Measurements from ENCODE around the gene CBX5. TPM values are rescaled to one million over a fixed set of nuclear protein-coding genes. Genes with fewer than 3 reads are reported as not detected.
"Not testable (repeated sequence)": the region's sequence is repeated elsewhere in the genome, so short reads cannot be mapped to it uniquely, and the experiment has no call there.

CBX5 gene
- polyA plus RNA-seq (2013, experiment 1 of 2; ENCODE audit: insufficient read length): 45.6 TPM
- 52.0 TPM for polyA plus RNA-seq (2013, experiment 2 of 2; ENCODE audit: insufficient read length)

DNA sequence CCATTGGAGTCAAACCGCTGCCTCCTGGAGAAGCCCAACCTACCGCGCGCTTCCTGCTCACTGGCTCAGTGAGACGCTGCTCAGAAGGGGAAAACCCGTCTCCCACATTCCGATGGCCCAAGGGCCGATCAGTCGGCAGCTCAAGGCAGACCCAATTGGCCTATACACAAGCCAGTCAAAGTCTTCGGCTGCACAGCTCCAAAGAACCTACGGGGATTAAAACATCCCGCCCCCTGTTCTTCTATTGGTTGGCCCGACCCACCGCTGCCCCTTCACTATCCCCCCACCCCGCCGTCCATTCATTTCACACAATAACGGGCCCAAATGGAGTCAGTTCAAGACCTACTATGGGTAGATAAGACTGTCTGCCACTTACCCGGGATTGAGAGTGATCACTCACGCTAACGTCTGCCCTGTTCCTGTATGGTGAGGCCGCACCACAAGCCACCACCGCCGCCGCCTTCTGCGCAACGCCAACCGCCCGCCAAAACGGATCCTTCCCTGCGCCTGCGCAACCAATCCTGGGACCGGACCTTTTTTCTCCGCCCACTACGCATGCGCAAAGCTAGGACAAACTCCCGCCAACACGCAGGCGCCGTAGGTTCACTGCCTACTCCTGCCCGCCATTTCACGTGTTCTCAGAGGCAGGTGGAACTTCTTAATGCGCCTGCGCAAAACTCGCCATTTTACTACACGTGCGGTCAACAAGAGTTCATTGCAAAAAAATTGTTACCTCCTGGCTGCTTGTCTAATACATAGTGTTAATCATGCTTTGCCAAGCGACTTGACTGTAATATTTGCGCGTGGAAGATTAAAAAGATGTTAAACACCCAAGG, at the start of gene CBX5:
Gene CBX5 (minus strand): TSS at position 491 of the 836 bp plus-strand sequence. CDS start 22,472 bp downstream, outside the sequence.
- DNase-seq: peak; percentile 100

DNA sequence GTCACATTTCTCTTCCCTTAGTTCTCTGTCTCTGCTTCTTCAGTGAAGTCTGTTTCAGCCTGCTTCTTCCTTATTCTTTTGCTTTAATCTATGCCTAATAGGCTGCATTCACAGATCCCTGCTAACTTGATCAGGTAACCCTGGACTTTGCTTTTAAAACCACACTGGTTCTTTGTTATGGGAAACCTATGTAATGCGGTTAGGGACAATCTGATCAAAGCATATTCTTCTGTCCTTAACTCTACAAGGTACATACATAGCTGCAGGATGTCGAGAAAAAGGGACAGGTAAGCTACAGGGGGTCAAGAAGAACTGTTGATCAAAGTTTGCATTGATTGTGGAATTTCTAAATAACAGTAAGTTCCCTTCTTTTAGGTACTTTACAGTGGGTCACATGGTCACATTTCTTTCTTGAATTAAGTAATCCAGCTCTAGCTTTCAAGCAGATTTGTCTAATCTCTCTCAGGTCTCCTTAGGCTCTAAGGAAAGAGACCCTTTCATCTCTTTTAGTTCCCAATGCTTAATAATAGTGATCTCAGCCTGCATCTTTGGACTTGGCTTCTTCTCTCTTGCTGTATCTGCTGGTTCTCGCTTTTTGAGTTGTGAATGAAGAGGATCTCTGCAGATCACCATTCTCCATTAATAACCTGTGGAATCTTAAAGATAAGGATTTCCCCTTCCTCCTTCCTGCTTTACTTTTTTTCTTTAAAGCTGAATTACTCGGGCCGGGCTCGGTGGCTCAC, 48.8 kb upstream of the CBX5 start:
- DNase-seq: no peak

DNA sequence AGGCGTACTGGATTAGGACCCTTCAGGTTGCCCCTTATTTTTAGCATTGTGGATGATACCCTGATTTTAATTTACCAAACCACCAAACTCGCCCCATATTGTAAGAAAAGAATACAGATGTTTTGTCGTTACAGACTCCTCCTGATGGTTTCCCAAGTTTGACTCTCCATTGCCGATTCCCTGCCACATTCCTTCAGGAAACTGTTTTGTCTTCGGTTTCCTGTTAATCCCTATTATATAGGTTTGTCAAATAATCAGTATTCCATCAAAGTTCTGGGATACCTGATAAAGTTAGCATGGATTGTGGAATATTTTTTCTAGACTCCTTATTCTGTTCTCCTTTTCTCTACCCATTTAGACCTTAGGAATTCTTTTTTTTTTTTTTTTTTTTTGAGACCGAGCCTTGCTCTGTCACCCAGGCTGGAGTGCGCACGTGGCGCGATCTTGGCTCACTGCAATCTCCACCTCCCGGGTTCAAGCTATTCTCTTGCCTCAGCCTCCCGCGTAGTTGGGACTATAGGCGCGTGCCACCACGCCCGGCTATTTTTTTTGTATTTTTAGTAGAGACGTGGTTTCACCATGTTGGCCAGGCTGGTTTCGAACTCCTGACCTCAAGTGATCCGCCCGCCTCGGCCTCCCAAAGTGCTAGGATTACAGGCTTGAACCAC, 45.7 kb upstream of the CBX5 start:
- peak; percentile 41 for DNase-seq

DNA sequence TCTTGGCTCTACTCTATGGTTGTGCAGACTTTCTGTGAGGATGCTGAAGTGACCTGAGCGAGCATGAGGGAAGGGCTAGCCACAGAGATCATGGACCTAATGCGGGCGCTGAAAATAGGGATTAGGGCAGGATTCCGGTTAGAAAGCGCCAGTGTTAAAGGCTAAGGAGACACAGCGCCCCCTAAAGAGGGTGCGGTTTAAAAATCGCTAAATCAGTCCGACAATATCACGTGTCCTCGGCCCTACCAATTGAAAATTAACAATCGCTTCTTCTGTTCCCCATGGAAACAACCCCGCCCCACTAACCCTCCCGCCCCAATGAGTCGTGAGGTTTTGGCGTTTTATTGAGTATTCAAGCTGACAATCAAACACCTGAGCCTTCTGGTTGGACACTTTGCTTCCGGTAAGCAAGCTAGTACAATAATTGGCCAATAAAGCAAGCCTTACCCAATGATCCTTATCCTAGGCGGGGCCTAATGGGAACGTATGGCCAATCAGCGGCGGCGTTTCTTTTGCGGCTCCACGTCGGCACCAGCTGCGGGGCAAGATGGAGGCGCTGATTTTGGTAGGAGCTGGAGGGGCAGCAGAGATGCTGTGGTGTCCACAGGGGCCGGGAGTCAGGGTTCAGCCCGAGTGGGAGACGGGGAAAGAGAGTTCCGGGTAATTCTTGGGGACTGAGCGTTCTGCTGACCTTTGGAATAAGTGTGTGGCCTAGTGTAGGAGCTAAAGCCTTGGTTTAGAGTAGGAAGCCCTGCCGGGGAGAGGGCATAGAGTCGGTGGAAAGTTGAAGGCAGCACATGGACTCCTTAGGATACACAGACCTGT, 44.9 kb upstream of the CBX5 start, which contains the start of gene COPZ1:
Gene COPZ1 (plus strand): TSS at position 515 of the 825 bp plus-strand sequence. CDS start 33 bp downstream, at position 548.
- peak; percentile 100 for DNase-seq

DNA sequence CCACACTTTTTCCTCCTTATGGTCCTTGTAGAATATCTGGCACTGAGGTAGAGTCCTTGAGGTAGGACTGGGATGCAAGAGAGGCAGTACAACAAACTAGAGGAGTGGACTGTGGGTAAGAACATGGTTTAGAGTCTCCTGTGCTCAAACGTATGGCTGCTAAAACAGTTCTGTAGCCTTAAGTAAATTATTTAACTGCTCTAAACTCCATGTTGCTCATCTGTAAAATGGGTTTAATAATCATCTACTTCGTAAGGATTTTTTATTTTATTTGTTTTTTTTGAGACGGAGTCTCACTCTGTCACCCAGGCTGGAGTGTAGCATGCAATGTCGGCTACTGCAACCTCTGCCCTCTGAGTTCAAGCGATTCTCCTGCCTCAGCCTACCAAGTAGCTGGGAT, 41.4 kb upstream of the CBX5 start:
- DNase-seq: no peak

DNA sequence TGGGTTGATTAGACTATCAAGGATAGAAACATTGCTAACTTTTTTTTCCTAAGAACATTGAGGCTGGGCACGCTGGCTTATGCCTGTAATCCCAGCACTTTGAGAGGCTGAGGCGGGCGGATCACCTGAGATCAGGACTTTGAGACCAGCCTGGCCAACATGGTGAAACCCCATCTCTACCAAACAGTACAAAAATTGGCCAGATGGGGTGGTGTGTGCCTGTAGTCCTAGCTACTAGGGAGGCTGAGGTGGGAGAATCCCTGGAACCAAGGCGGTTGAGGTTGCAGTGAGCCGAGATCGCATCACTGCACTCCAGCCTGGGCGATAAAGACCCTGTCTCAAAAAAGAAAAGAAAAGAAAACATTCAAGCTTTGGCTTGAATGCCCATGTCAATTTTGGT, 32.4 kb upstream of the CBX5 start:
- DNase-seq: not testable (repeated sequence)

DNA sequence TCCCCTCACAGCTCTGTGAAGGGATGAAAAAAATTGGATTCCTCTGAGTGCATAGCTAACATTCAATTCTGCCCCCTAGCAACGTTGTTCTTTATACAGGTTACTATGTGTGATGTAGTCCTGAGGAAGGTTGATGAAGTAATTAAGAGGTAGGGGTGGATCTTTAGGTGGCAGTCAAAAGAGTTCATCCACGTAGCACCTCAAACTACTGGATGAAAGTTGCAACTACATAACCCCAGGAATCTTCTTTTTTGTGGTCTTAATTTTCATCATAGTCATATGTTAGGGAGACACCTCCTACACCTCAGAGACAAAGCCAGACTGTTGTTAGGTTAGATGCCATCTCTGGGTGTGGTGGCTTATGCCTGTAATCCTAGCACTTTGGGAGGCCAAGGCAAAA, 31.1 kb upstream of the CBX5 start:
- DNase-seq: no peak

DNA sequence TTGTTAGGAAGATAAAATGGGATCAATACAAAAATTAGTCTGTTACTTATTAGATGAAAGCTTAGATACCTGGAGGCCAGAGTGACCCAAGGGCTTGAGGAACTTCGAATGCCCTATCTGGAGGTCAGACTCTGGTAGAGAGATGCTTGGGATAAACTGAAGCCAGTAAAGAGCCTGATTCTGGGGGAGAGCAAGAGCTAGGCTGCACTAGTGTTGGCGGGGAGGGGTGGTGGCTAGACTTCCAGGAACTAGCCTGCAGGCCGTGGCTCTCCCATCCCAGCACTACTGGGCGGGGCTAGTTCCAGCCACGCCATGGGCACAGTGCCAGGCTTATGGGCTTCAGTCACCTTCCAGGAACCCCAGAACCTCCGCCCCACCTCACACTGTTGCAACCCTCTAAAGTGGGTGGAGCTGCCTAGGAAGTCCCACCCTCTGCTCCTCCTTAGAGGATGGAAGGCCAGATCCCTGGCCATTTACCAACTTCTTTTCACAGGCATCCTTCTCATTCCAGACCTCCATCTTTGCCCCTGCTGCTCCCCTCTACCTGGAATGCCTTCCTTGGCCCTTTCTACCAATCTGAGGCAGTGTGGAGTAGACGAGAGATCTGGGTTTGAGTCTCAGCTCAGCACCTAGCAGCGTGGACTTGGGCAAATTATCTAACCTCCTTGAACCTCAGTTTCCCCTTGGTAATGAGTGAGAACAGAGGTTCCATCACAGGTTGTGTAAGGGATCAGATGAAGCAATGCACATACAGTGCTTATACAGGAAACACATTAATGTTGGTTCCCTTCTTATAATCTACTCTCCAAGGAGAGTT, 27.2 kb upstream of the CBX5 start:
- DNase-seq: peak; percentile 25

DNA sequence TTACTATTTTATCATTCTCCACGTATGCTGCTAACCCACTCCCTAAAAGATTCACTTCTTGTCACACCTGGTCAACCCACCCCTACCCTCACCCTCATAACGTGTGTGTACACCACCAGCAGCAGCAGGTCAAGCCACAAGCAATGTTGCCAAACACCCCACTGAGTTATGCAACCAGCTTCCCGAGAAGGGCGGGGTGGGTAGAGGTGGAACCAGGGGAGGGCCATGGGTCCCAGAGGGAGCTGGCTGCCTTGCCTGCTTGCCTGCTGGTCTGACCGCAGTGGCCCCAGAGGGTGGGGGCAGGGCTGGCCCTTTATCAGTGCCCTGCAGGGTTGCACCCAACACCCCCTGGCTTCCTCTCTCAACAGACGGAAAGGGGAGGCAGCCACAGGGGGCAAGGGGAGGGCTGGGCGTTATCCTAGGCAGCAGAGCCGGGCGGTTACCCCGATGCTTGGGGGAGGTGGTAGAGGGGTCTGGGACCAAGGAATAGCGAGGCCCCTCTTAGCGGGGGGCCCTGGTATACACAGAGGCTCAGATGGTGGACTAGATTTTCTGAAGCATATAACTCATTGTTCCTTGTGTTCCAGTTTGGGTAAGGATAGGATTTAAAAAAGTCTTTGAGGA, 24.4 kb upstream of the CBX5 start:
- DNase-seq: peak; percentile 35

DNA sequence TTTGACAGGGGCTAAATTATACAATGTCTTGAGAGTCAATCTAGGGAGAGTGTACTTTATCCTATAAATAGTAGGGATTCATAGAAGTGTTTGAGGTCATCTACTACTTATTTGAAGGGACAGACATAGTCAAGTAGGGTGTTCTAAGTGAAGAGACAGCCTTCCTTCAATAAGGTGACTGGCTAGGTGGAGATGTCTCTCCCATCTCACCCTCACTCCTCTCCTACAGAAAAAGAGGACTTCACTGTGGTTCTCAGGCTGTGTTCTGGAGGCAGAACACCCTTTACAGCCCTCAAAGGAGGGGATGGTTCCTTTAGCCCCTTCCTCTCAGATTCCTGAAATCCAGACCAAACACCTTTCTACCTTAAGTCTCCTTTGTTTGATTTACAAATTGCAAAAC, 23.7 kb upstream of the CBX5 start:
- DNase-seq: no peak

DNA sequence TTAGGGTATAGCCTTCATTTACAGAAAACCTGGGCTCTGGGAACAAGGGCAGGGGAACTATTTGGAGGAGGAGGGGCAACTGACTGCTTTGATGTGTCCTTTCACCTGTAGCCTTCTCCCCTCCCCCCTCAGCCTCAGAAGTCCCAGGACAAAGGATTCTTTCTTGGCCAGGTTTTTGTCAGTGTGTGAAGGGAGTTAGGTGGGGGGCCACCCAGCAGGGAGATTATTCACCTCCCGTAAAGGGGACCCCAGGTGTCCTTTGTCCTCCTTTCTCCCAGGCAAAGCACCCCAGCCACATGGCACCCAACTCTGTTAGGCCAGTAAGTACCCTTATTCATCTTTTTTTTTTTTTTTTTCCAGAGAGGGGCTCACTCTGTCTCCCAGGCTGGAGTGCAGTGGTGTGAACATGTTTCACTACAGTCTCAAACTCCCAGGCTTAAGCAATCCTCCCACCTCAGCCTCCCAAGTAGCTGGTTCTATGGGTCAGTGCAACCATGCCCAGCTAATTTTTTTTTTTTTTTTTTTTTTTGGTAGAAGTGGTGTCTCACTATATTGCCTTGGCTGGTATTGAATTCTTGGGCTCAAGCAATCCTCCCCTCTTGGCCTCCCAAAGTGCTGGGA, 21.6 kb upstream of the CBX5 start:
- no peak for DNase-seq

DNA sequence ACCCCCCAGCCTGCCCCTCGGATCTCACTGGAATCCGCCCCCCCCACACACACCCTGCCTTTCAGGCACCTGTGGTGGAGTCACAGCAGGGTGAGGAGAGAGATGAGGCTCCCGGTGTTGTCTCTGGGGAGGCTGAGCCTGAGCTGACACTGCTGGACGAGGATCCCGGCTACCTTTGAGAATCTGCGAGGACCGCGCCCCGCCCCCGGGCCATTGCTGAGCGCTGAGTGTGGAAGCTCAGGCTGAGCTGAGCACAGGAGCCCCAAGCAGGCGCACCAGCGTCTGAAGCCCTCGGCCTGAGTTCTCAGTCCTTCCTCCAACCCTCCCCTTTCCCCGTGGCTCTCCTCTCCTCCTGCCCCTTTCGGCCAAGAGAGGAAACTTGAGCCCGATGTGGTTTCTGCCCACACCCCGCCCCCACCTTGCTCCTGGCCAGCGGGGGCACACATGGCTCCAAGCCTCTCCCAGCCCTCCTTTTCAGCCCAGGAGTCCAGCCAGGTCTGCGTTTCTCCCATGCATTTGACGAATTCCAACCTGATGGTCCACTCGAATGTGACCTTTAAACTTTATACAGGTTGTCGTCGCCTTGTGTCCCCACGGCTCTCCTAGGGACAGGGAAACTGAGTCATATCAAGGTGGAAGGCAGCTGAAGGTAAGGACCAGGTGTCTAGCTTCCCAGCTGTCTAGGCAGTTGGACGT, 21.0 kb upstream of the CBX5 start, which contains the start of gene NFE2:
Gene NFE2 (minus strand): TSS at position 284 of the 696 bp plus-strand sequence. CDS start 5,767 bp downstream, outside the sequence.
- peak; percentile 58 for DNase-seq

DNA sequence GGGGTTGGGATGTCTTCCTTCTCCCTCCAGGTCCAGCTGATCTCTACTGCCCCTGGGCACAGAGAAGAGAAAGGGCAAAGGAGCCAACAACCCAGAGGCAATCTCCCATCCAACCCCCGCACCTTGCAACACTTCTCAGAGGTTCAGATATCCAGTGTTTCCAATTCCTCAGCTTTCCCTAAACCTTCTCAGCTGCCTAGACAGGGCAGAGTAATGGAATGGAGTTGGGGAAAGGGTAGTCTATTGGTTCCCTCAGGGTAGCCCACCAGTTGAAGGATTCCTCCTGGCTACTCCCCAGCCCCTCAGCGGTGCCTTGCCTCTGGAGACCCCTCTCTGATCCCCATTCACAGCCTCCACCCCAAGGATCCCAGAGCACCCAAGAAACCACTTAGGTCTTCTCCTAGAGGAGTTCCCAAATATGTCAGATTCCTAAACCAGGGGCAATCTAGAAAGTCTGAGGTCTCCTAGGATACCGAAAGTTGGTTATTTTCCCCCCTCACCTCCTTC, 20.4 kb upstream of the CBX5 start:
- DNase-seq: no peak

DNA sequence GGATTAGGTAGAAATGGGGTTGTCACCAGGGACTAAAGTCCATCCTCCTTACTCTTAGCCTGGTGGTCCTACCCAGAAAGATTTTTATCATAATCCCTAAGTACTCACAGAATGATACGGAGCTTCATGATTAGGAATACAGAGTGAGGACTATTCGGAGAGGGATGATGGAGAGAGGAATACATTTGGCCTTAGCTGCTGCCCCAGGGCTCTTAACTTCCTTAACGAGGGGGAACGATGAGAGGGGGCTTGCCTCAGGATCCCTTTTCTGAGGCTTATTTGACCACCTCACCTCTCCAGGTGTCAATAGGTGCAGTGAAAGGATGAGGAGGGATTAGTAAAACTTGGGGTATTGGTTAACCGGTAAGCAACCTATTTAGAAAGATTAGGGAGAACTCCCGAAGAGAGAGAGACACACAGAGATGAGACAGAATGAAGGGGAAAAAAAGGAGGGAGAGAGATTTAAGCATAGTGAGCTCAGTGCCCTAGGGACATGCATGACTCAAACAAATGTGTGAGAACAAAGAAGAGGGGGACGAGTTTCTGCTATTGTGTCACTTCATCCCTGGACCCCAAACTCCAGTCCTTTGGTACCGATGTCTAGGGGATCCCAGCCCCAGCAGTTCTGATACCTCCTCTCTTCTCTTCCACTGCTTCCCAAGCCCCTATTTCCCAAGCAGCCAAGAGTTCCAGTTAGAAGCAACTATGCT, 19.7 kb upstream of the CBX5 start:
- peak; percentile 47 for DNase-seq

DNA sequence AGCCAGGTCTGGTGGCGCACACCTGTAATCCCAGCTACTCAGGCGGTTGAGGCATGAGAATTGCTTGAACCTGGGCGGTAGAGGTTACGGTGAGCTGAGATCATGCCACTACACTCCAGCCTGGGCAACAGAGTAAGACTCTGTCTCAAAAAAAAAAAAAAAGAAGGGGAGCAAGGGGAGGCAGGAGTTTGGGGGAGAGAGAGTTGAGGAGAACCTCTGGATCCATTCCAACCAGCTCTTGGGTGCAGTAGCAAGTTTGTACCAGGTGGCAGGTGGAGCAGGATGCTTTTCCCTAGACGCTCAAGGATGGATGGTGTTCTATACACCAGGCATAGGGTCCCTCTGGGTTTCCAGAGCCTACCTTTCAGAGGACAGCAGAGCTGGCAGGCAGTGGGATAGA, 19.0 kb upstream of the CBX5 start:
- DNase-seq: no peak

DNA sequence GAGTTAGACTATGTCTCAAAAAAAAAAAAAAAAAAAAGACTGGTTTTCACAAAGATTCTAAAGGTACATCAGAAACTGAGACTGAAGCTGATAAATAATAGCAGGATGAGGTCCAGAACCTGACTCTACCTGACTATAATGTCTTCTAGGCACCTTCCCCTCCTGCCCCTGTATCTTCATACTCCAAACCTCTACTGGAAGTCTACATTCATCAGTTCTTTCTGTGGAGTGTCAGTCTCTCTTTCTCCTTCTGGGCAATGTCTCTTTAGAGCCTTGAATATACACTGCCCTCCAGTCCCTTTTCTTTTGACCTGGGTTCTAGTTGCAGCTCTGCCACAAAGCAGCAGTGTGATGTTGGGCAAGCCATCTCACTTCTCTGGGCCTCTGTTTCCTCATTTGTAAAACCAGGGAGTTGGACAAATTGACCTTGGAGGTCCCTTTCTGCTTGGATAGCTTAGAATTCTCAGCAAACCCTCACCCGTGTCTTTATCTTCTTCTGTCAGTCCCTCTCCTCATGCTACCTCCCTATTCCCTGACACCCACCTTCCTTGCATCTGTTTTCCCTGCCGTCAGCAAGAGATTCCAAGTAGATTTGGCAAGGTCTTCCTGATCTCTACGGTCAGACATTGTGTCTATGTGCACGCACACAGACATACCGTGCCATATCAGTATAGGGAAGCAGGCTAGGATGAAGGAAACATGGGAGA, 16.6 kb upstream of the CBX5 start:
- DNase-seq: no peak

DNA sequence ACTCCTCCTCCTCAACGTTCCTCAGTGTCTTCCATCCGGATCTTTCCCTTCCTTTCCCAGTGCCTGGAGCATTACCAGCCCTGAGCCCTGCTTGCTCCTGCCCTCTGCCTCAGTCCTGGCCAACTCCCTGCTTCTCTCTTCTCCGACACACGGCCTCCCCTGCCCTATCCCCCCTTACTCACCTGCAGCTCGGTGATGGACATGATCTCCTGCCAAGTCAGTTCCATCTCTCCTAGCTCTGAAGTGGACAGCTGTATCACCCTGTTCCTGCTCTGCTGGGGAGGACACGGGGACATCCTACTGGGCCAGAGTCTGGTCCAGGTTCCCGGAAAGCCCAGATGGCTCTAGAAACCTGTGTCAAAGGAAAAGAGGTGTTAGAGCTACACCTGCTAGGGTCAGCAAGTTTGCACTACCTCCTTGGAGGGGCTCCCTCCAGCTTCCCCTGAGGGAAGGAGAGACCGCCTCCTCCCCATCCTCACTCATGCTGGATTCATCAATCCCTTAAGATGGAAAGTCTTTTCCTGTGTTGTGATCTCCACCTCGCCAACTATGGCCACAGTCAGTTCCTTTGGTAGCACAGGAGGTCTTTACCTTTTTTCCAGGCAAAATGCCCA, 15.1 kb upstream of the CBX5 start:
- DNase-seq: no peak

All from fibroblast of skin of scalp (primary cell).